Vagina (tissue), 2 donors: Measurements from ENCODE around the gene TNFRSF9. TPM values are rescaled to one million over a fixed set of nuclear protein-coding genes. Genes with fewer than 3 reads are reported as not detected.

Experiments used
- DNase-seq, 2 donors: peaks; one replicate each; pipeline ENCODE4 v3.0.0-alpha.2; 2017; ENCODE audit errors: extremely low spot score in 2 of 2
- H3K27ac ChIP-seq: fragments of 200-600 bp; sonication (generic); one replicate; pipeline ENCODE4 v1.5.1; 2019
- H3K27me3 ChIP-seq: fragments of 200-600 bp; sonication (generic); one replicate; pipeline ENCODE4 v1.5.1; 2019
- H3K36me3 ChIP-seq, 2 donors: fragments of 200-600 bp; sonication (generic); one replicate each; pipeline ENCODE4 v1.5.1; 2017 to 2019
- H3K4me1 ChIP-seq: fragments of 200-600 bp; sonication (generic); one replicate; pipeline ENCODE4 v1.5.1; 2019
- H3K4me3 ChIP-seq, 2 donors: fragments of 200-600 bp; sonication (generic); 1 replicate in 1 of 2; 2 replicates in 1 of 2; pipeline ENCODE4 v1.5.1; 2016 to 2019
- H3K9me3 ChIP-seq: fragments of 200-600 bp; sonication (generic); one replicate; pipeline ENCODE4 v1.5.1; 2019
- POLR2A ChIP-seq, 2 donors: fragments of 450-650 bp; IDR thresholded peaks; one replicate each; pipeline ENCODE4 v1.6.1; 2017; ENCODE audit warnings: antibody characterized with exemption in 2 of 2, mild to moderate bottlenecking in 2 of 2, moderate library complexity in 2 of 2
- POLR2AphosphoS5 ChIP-seq, 2 donors: sonication (generic); formaldehyde crosslinking; IDR thresholded peaks; one replicate each; pipeline ENCODE4 v1.9.0; 2017; ENCODE audit warnings: antibody characterized with exemption in 2 of 2, mild to moderate bottlenecking in 2 of 2, low read depth in 1 of 2; ENCODE audit not compliant: insufficient read depth in 1 of 2
- intact Hi-C: fragments of 100-400 bp; cut with DNase I; formaldehyde crosslinking; loops from one replicate; pipeline ENCODE4 v1.15.1; 2023
- total RNA-seq: library from RNA; depleted of rRNA; stranded (reverse); fragments of >200 nt; gene quantifications from one replicate; pipeline ENCODE4 v1.2.3, GENCODE V29; 2016
- TF ChIP-seq, protein P1 (sequence below), 3 experiments: fragments of 450-650 bp in 2 of 3; fragments of 200-600 bp in 1 of 3; sonication (generic) in 1 of 3; IDR thresholded peaks; one replicate each; pipeline ENCODE4 v1.5.1; 2017 to 2019; ENCODE audit warnings: antibody characterized with exemption in 3 of 3, mild to moderate bottlenecking in 2 of 3, moderate library complexity in 2 of 3

Gene TNFRSF9
- not detected for total RNA-seq

DNA sequence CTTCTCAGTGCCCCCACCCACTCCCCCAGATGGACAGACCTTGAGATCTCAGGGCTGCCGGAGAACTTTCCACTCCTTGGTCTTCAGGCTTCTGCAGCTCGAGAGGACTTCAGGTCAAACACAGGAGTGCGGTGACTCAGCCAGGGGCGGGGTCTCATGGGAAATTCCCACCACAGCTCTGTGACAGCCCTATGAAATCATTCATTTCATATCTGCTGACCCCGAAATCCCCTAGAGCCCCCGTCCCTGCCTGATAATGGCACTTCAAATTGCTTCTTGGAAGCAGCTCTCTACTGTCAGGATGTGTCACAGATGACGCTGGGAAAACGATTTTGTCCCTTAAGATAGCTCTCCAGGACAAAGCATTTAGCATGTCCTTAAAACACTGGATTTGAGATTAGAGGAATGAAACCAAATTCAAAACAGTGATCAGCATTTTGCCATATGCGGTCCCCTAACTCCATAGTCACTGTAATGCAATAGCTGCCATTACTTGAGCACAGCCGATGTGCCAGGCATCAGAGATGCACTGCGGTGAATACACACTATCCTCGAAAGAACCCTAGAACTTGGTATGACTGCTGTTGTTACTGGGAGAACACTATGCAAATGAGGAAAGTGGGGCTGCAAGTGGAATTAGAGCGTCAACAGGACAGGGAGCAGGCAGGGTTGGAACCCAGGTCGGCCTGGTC, at the start of gene TNFRSF9:
TSS of gene TNFRSF9 (minus strand) at position 95 of the 692 bp plus-strand sequence. CDS start 845 bp downstream, outside the sequence.
- DNase-seq = no peak
- H3K4me1 ChIP-seq = no peaks in the 10 kb centered on the region
- TF ChIP-seq, protein P1, sequence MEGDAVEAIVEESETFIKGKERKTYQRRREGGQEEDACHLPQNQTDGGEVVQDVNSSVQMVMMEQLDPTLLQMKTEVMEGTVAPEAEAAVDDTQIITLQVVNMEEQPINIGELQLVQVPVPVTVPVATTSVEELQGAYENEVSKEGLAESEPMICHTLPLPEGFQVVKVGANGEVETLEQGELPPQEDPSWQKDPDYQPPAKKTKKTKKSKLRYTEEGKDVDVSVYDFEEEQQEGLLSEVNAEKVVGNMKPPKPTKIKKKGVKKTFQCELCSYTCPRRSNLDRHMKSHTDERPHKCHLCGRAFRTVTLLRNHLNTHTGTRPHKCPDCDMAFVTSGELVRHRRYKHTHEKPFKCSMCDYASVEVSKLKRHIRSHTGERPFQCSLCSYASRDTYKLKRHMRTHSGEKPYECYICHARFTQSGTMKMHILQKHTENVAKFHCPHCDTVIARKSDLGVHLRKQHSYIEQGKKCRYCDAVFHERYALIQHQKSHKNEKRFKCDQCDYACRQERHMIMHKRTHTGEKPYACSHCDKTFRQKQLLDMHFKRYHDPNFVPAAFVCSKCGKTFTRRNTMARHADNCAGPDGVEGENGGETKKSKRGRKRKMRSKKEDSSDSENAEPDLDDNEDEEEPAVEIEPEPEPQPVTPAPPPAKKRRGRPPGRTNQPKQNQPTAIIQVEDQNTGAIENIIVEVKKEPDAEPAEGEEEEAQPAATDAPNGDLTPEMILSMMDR (IDR thresholded peaks at IDR 0.05) = no peak
- TF ChIP-seq POLR2A (IDR thresholded peaks at IDR 0.05) = no peak
- TF ChIP-seq POLR2AphosphoS5 (IDR thresholded peaks at IDR 0.05; ENCODE audit: insufficient read depth in 1 of 2, low read depth in 1 of 2) = no peak
- H3K4me3 ChIP-seq = no peak within 1 kb of the TSS
- no peaks in the 10 kb centered on the region for H3K9me3 ChIP-seq
- H3K27ac ChIP-seq = no peak within 1 kb of the TSS
- H3K36me3 ChIP-seq = no peaks in the 10 kb centered on the region
- intact Hi-C loops = no loop called here
- no peaks in the 10 kb centered on the region for H3K27me3 ChIP-seq

DNA sequence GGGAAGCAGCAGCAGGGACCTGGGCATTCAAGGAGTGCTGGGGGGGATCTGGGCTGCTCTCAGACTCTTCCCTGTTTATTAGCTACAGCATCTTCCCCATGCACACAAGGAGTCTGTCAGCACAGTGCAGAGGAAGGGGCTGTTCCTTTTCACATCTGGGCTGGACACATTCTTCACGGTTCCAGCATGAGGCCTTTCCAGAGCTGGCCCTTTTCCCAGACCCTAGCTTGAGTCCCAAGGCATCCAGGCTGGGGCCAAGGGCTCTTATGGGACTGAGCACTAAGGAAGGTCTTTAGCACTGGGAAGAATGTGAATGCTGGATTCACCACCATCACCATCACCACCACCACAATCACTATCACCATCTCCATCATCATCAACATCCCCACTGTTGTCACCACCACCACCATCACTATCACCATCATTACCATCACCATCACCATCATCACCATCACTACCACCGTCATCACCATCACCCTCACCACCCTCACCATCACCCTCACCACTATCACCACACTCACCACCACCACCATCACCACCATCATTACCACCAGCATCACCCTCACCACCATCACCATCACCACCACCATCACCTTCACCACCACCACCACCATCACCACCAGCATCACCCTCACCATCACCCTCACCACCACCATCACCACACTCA, 49.3 kb upstream of the TNFRSF9 start:
- Histone ChIP-seq H3K9me3 (no peaks in the 10 kb centered on the region), H3K36me3 (peaks cover 0 to 18% of the 10 kb centered on the region in 2 donors)
- TF ChIP-seq POLR2A (IDR thresholded peaks at IDR 0.05) = no peak
- TF ChIP-seq, protein P1 (IDR thresholded peaks at IDR 0.05) = no peak
- no peak for TF ChIP-seq POLR2AphosphoS5 (IDR thresholded peaks at IDR 0.05; ENCODE audit: insufficient read depth in 1 of 2, low read depth in 1 of 2)

DNA sequence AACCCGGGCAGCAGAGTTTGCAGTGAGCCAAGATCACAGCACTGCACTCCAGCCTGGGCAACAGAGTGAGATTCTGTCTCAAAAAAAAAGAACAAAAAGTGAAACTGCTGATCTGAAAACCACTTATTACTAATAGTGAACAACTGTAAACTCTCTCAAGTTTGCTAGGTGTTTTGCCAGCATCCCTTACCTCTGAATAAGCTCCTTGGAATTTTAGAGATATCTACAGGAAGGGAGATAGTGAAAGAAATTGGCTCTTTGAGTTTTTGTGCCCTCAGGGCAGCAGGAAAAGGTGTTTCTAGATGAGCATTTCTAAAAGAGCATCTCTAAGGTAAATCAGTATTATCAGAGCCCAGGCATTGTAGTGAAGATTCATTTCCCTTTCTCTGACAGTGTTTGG, 47.9 kb upstream of the TNFRSF9 start:
- DNase-seq = no peak
- H3K27ac ChIP-seq = no peak overlapping the region
- no peaks in the 10 kb centered on the region for H3K27me3 ChIP-seq
- no peaks in the 10 kb centered on the region for H3K4me1 ChIP-seq
- TF ChIP-seq POLR2A (IDR thresholded peaks at IDR 0.05) (no peak), POLR2AphosphoS5 (IDR thresholded peaks at IDR 0.05; ENCODE audit: insufficient read depth in 1 of 2, low read depth in 1 of 2) (no peak)
- TF ChIP-seq, protein P1 (IDR thresholded peaks at IDR 0.05) = no peak
- no peak overlapping the region for H3K4me3 ChIP-seq
- peaks cover 0 to 27% of the 10 kb centered on the region in 2 donors for H3K36me3 ChIP-seq
- intact Hi-C loops = loop anchor here (10.0 kb wide), 1 partner anchor 326 kb away; the partner anchor contains the start of gene SLC45A1
- H3K9me3 ChIP-seq = no peaks in the 10 kb centered on the region

More for the DNA sequence above, 49.3 kb upstream of the TNFRSF9 start:
- no peak for DNase-seq
- H3K27ac ChIP-seq = no peak overlapping the region
- no peaks in the 10 kb centered on the region for H3K4me1 ChIP-seq
- H3K4me3 ChIP-seq = no peak overlapping the region
- no peaks in the 10 kb centered on the region for H3K27me3 ChIP-seq
- intact Hi-C loops = loop anchor here (10.0 kb wide), 1 partner anchor 325 kb away; the partner anchor contains the start of gene SLC45A1

DNA sequence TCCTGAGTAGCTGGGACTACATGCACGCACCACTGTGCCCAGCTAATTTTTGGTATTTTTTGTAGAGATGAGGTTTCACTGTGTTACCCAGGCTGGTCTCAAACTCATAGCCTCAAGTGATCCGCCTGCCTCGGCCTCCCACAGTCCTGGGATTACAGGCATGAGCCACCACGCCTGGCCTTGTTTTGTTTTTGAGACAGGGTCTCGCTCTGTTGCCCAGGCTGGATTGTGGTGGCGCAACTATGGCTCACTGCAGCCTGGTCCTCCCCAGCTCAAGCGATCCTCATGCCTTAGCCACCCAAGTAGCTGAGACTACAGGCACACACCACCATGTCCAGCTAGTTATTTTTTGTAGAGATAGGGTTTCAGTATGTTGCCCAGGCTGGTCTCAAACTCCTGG, 46.9 kb upstream of the TNFRSF9 start:
- intact Hi-C loops = loop anchor here (10.0 kb wide), 1 partner anchor 327 kb away; the partner anchor contains the start of gene SLC45A1
- H3K27ac ChIP-seq = no peak overlapping the region
- H3K9me3 ChIP-seq = no peaks in the 10 kb centered on the region
- H3K4me3 ChIP-seq = no peak overlapping the region
- no peak for DNase-seq
- no peaks in the 10 kb centered on the region for H3K27me3 ChIP-seq
- H3K4me1 ChIP-seq = peaks cover 8% of the 10 kb centered on the region
- peaks cover 0 to 35% of the 10 kb centered on the region in 2 donors for H3K36me3 ChIP-seq
- TF ChIP-seq, protein P1 (IDR thresholded peaks at IDR 0.05) = no peak
- TF ChIP-seq POLR2AphosphoS5 (IDR thresholded peaks at IDR 0.05; ENCODE audit: insufficient read depth in 1 of 2, low read depth in 1 of 2) = no peak
- TF ChIP-seq POLR2A (IDR thresholded peaks at IDR 0.05) = no peak
